ENCODE data around the gene CD59. TPM values are rescaled to one million over a fixed set of nuclear protein-coding genes. Genes with fewer than 3 reads are reported as not detected.
A peak's percentile ranks its signal among the peaks of the same experiment; 100 is the strongest.

The CD59 gene
- polyA plus RNA-seq, 3 donors = 3.7 to 34.9 (median 21.1) TPM

GRCh38 chr11:33658195-33658900 lies 77.9 kb downstream of the CD59 start:
- H3K36me3 Mint-ChIP-seq = no peaks in the 10 kb centered on the region
- H3K4me1 Mint-ChIP-seq = no peaks in the 10 kb centered on the region
- WGBS (ENCODE audit: insufficient coverage) = 90% methylated on average over 20 of the region's 22 CpGs
- Histone ChIP-seq H2AFZ (ENCODE audit: insufficient read depth, low read depth, low read length, poor library complexity, severe bottlenecking) (no peak overlapping the region), H3K27ac (ENCODE audit: low read depth in 1 of 2, low read length in 2 of 2) (no peak overlapping the region), H3K4me3 (replicated peaks in 1 of 3; ENCODE audit: low read depth in 2 of 3, low read length in 3 of 3) (no peak overlapping the region), H3K9ac (ENCODE audit: insufficient read depth, low read length, poor library complexity, severe bottlenecking) (no peak overlapping the region), H3K27me3 (ENCODE audit: control insufficient read depth in 2 of 2, insufficient read depth in 2 of 2, low read length in 2 of 2) (no peaks in the 10 kb centered on the region), H3K4me2 (replicated peaks; ENCODE audit: extremely low read depth, low read length, poor library complexity, severe bottlenecking) (no peak overlapping the region), H3K9me3 (replicated peaks in 1 of 2; ENCODE audit: control insufficient read depth in 1 of 2, insufficient read depth in 1 of 2, low read length in 2 of 2) (no peaks in the 10 kb centered on the region), H4K20me1 (ENCODE audit: insufficient read depth, low read length) (no peaks in the 10 kb centered on the region), H3K36me3 (replicated peaks in 1 of 2; ENCODE audit: control insufficient read depth in 1 of 2, insufficient read depth in 2 of 2, low read length in 2 of 2) (no peaks in the 10 kb centered on the region), H3K4me1 (ENCODE audit: control insufficient read depth in 1 of 2, insufficient read depth in 2 of 2, low read length in 2 of 2) (no peaks in the 10 kb centered on the region), H3K79me2 (ENCODE audit: insufficient read depth, low read length) (no peaks in the 10 kb centered on the region)
- TF ChIP-seq, protein P1, sequence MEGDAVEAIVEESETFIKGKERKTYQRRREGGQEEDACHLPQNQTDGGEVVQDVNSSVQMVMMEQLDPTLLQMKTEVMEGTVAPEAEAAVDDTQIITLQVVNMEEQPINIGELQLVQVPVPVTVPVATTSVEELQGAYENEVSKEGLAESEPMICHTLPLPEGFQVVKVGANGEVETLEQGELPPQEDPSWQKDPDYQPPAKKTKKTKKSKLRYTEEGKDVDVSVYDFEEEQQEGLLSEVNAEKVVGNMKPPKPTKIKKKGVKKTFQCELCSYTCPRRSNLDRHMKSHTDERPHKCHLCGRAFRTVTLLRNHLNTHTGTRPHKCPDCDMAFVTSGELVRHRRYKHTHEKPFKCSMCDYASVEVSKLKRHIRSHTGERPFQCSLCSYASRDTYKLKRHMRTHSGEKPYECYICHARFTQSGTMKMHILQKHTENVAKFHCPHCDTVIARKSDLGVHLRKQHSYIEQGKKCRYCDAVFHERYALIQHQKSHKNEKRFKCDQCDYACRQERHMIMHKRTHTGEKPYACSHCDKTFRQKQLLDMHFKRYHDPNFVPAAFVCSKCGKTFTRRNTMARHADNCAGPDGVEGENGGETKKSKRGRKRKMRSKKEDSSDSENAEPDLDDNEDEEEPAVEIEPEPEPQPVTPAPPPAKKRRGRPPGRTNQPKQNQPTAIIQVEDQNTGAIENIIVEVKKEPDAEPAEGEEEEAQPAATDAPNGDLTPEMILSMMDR (IDR thresholded peaks at IDR 0.05) = no peak
- peak overlapping the region in 1 of 7 donors; percentile 1 for H3K27ac Mint-ChIP-seq
- H3K27me3 Mint-ChIP-seq (ENCODE audit: low read depth in 3 of 3) = peaks cover 2 to 16% (median 14%) of the 10 kb centered on the region in 3 donors
- no peak overlapping the region for H3K4me3 Mint-ChIP-seq
- no peaks in the 10 kb centered on the region for H3K9me3 Mint-ChIP-seq
- DNase-seq = no peak
- intact Hi-C loops (cut with micrococcal nuclease) = no loop called here

GRCh38 chr11:33657757-33658156 lies 78.5 kb downstream of the CD59 start:
- Histone ChIP-seq H2AFZ (ENCODE audit: insufficient read depth, low read depth, low read length, poor library complexity, severe bottlenecking) (no peak overlapping the region), H3K9ac (ENCODE audit: insufficient read depth, low read length, poor library complexity, severe bottlenecking) (no peak overlapping the region), H3K9me3 (replicated peaks in 1 of 2; ENCODE audit: control insufficient read depth in 1 of 2, insufficient read depth in 1 of 2, low read length in 2 of 2) (no peaks in the 10 kb centered on the region), H3K27me3 (ENCODE audit: control insufficient read depth in 2 of 2, insufficient read depth in 2 of 2, low read length in 2 of 2) (no peaks in the 10 kb centered on the region), H4K20me1 (ENCODE audit: insufficient read depth, low read length) (no peaks in the 10 kb centered on the region), H3K36me3 (replicated peaks in 1 of 2; ENCODE audit: control insufficient read depth in 1 of 2, insufficient read depth in 2 of 2, low read length in 2 of 2) (no peaks in the 10 kb centered on the region), H3K4me2 (replicated peaks; ENCODE audit: extremely low read depth, low read length, poor library complexity, severe bottlenecking) (no peak overlapping the region), H3K4me1 (ENCODE audit: control insufficient read depth in 1 of 2, insufficient read depth in 2 of 2, low read length in 2 of 2) (no peaks in the 10 kb centered on the region), H3K79me2 (ENCODE audit: insufficient read depth, low read length) (no peaks in the 10 kb centered on the region), H3K4me3 (replicated peaks in 1 of 3; ENCODE audit: low read depth in 2 of 3, low read length in 3 of 3) (no peak overlapping the region), H3K27ac (ENCODE audit: low read depth in 1 of 2, low read length in 2 of 2) (no peak overlapping the region)
- 93% methylated on average over 3 of the region's 3 CpGs for WGBS (ENCODE audit: insufficient coverage)
- peaks cover 1 to 16% (median 10%) of the 10 kb centered on the region in 3 donors for H3K27me3 Mint-ChIP-seq (ENCODE audit: low read depth in 3 of 3)
- no peaks in the 10 kb centered on the region for H3K9me3 Mint-ChIP-seq
- no peaks in the 10 kb centered on the region for H3K36me3 Mint-ChIP-seq
- H3K4me3 Mint-ChIP-seq = no peak overlapping the region
- no peak overlapping the region for H3K27ac Mint-ChIP-seq
- TF ChIP-seq, protein P1 (IDR thresholded peaks at IDR 0.05) = no peak
- H3K4me1 Mint-ChIP-seq = no peaks in the 10 kb centered on the region
- intact Hi-C loops (cut with micrococcal nuclease) = no loop called here
- DNase-seq = no peak

Data from CD14-positive monocyte (primary cell).